Smooth muscle cell (in vitro differentiated cells): ENCODE measurements around the gene ANKK1. TPM values are rescaled to one million over a fixed set of nuclear protein-coding genes. Genes with fewer than 3 reads are reported as not detected.

ENCODE experiments used
- DNase-seq: peaks from one replicate; lab custom pipeline; 2025; ENCODE audit not compliant: unreplicated experiment; lab: John Stamatoyannopoulos, UW
- H2AFZ ChIP-seq: fragments of 200-600 bp; sonication (generic); 2 replicates; pipeline ENCODE4 v1.6.0; 2016; ENCODE audit warnings: antibody characterized with exemption, low read depth, mild to moderate bottlenecking
- H3F3A ChIP-seq: fragments of 200-600 bp; sonication (generic); 2 replicates; pipeline ENCODE4 v1.6.0; 2017; ENCODE audit warnings: antibody characterized with exemption, low read depth
- H3K27ac ChIP-seq: fragments of 200-600 bp; sonication (generic); 2 replicates; pipeline ENCODE4 v1.5.1; 2016; ENCODE audit warnings: low read depth, mild to moderate bottlenecking
- H3K27me3 ChIP-seq: fragments of 200-600 bp; sonication (generic); 2 replicates; pipeline ENCODE4 v1.6.1; 2016; ENCODE audit warnings: low read depth, mild to moderate bottlenecking
- H3K36me3 ChIP-seq: fragments of 200-600 bp; sonication (generic); 2 replicates; pipeline ENCODE4 v1.5.1; 2016; ENCODE audit warnings: low read depth
- H3K4me1 ChIP-seq: fragments of 200-600 bp; sonication (generic); 2 replicates; pipeline ENCODE4 v1.5.1; 2016; ENCODE audit warnings: low read depth
- H3K4me2 ChIP-seq: fragments of 200-600 bp; sonication (generic); 2 replicates; pipeline ENCODE4 v1.6.0; 2016; ENCODE audit warnings: mild to moderate bottlenecking
- H3K4me3 ChIP-seq: fragments of 200-600 bp; sonication (generic); 2 replicates; pipeline ENCODE4 v1.5.1; 2016; ENCODE audit warnings: mild to moderate bottlenecking
- H3K79me2 ChIP-seq: fragments of 200-600 bp; sonication (generic); 2 replicates; pipeline ENCODE4 v1.6.0; 2016; ENCODE audit warnings: low read depth, mild to moderate bottlenecking
- H3K9ac ChIP-seq: fragments of 200-600 bp; sonication (generic); 2 replicates; pipeline ENCODE4 v1.6.0; 2016; ENCODE audit warnings: low read depth
- H3K9me3 ChIP-seq: fragments of 200-600 bp; sonication (generic); replicated peaks from 2 replicates; pipeline ENCODE4 v1.5.1; 2016; ENCODE audit warnings: low read depth
- H4K20me1 ChIP-seq: fragments of 200-600 bp; sonication (generic); 2 replicates; pipeline ENCODE4 v1.6.0; 2016; ENCODE audit warnings: low read depth
- WGBS: methylation state at CpG from one replicate; pipeline ENCODE4 v1.1.7; 2016; ENCODE audit warnings: low lambda C conversion rate; 5-methylcytosine and 5-hydroxymethylcytosine counted together
- polyA plus RNA-seq: library from polyadenylated mRNA; unstranded; fragments of >200 nt; fragmentation: Nextera tagmentation; extraction: Ambion mirVana; gene quantifications from 2 replicates; pipeline ENCODE4 v1.2.1, GENCODE V29; 2016
- total RNA-seq: library from RNA; depleted of rRNA; stranded (reverse); fragments of >200 nt; gene quantifications from 2 replicates; pipeline ENCODE4 v1.2.3, GENCODE V29; 2014
- TF ChIP-seq, protein P1 (sequence below): fragments of 200-600 bp; sonication (generic); IDR thresholded peaks from 2 replicates; pipeline ENCODE4 v1.5.1; 2017; ENCODE audit warnings: borderline replicate concordance, mild to moderate bottlenecking, antibody characterized with exemption; ENCODE audit not compliant: insufficient read depth, poor library complexity, severe bottlenecking

Gene ANKK1
- total and polyA plus RNA-seq, 2 experiments from 2014 or later = not detected

DNA sequence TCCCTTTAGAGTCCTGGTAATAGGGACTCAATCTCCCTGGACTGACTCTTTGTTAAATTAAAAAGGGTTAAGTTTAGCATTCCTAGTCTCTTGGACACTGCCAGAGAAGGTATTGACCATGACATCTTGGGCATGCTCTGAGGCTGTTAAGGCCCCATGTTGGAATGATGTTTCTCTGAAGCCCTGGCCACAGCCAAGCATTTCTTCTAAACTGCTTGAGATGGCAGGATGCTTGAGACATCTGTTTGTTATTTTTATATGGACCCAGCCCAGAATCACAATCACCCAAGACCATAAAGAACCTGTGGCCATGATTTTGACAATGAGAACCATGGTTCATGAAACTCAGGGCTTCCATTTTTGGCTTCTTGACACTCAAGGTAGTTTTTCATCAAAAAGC lies 5.5 kb upstream of the ANKK1 start:
- H2AFZ ChIP-seq = no peak overlapping the region
- no peaks in the 10 kb centered on the region for H3K36me3 ChIP-seq
- no peak overlapping the region for H3K9ac ChIP-seq
- TF ChIP-seq, protein P1, sequence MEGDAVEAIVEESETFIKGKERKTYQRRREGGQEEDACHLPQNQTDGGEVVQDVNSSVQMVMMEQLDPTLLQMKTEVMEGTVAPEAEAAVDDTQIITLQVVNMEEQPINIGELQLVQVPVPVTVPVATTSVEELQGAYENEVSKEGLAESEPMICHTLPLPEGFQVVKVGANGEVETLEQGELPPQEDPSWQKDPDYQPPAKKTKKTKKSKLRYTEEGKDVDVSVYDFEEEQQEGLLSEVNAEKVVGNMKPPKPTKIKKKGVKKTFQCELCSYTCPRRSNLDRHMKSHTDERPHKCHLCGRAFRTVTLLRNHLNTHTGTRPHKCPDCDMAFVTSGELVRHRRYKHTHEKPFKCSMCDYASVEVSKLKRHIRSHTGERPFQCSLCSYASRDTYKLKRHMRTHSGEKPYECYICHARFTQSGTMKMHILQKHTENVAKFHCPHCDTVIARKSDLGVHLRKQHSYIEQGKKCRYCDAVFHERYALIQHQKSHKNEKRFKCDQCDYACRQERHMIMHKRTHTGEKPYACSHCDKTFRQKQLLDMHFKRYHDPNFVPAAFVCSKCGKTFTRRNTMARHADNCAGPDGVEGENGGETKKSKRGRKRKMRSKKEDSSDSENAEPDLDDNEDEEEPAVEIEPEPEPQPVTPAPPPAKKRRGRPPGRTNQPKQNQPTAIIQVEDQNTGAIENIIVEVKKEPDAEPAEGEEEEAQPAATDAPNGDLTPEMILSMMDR = no peak
- no peak overlapping the region for H3K27ac ChIP-seq
- H3K79me2 ChIP-seq = no peaks in the 10 kb centered on the region
- no peak overlapping the region for H3K4me2 ChIP-seq
- no peak overlapping the region for H3K4me3 ChIP-seq
- peaks cover 11% of the 10 kb centered on the region for H3K4me1 ChIP-seq
- H4K20me1 ChIP-seq = no peaks in the 10 kb centered on the region
- DNase-seq = no peak
- peaks cover 6% of the 10 kb centered on the region for H3K27me3 ChIP-seq
- H3F3A ChIP-seq = no peaks in the 10 kb centered on the region
- no peaks in the 10 kb centered on the region for H3K9me3 ChIP-seq

DNA sequence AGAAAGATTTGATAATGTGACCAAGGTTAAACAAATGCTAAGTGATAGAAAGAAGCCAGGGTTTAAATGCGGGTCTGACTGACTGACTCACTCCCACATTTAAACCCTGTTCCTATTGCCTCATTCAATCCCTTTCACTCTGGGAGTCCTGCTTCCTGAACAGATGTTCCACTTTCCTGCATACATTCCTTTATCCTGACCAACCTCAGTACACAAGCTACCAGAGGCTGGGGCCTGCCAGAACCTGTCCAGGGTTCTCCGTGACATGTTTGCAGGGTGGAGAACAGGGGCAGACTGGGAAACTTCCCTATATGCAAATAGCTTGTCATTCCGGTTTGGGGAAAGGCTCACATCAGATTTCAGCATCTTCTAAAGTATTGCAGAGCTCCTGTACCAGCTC lies 3.0 kb upstream of the ANKK1 start:
- no peak overlapping the region for H3K9ac ChIP-seq
- no peaks in the 10 kb centered on the region for H3K9me3 ChIP-seq
- 11% methylated on average over 3 of the region's 3 CpGs for WGBS
- no peaks in the 10 kb centered on the region for H3K79me2 ChIP-seq
- H2AFZ ChIP-seq = no peak overlapping the region
- H3K4me1 ChIP-seq = peaks cover 6% of the 10 kb centered on the region
- DNase-seq = no peak
- no peaks in the 10 kb centered on the region for H3F3A ChIP-seq
- H3K27ac ChIP-seq = peak overlapping the region; percentile 55
- TF ChIP-seq, protein P1 = no peak
- no peaks in the 10 kb centered on the region for H3K36me3 ChIP-seq
- no peaks in the 10 kb centered on the region for H4K20me1 ChIP-seq
- H3K4me3 ChIP-seq = no peak overlapping the region
- no peak overlapping the region for H3K4me2 ChIP-seq
- H3K27me3 ChIP-seq = peaks cover 22% of the 10 kb centered on the region

DNA sequence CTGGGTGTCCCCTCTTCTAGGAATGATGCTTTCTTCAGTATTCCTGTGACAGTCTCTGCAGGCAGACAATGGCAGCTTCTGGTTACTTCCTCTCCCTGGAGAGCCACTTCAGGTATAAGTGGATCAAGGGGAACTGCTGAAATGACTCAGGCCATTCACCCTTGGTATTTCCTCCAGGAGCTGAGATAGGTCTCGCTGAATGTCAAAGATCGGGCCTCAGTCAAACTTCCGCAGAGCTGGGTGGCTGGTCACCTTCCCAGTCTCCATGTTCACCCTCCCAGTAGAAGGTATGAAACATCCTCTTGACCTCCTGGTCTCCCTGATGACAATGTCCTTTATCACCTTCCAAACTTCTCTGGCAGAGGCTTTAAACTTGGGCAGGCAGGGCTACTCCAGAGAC lies 1.8 kb upstream of the ANKK1 start:
- Histone ChIP-seq H3K4me3 (no peak overlapping the region), H3K4me2 (no peak overlapping the region), H3K27ac (peak overlapping the region; percentile 55), H3K36me3 (no peaks in the 10 kb centered on the region), H2AFZ (no peak overlapping the region), H3K9me3 (no peaks in the 10 kb centered on the region), H3F3A (no peaks in the 10 kb centered on the region), H3K4me1 (peaks cover 6% of the 10 kb centered on the region), H3K27me3 (peaks cover 23% of the 10 kb centered on the region), H4K20me1 (no peaks in the 10 kb centered on the region), H3K79me2 (no peaks in the 10 kb centered on the region), H3K9ac (no peak overlapping the region)
- whole genome bisulfite sequencing = 96% methylated on average over 3 of the region's 3 CpGs
- TF ChIP-seq, protein P1 = no peak
- no peak for DNase-seq

DNA sequence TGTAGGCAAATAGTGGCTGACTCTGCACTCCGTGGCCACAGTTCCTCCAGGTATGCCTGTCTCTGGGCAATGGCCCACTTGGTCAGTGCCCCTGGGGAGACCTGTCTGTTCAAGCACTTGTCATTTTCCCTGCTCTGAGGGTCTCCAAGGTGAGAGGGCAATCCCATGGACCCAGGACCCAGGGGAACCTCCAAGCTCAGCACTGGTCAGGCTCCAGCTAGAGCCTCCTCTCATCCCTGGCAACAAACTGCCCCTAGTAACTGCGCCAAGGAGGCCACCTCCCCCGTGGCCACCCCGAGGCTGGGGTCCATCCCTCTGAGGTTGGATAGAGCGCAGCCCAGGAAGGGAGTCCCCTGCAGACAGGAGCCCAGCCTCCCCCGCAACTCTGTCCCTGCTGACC lies 713 bp upstream of the ANKK1 start:
- peaks cover 34% of the 10 kb centered on the region for H3K27me3 ChIP-seq

More for the DNA sequence above, 713 bp upstream of the ANKK1 start:
- no peak overlapping the region for H3K4me3 ChIP-seq
- 95% methylated on average over 6 of the region's 6 CpGs for WGBS
- no peaks in the 10 kb centered on the region for H3K79me2 ChIP-seq
- H4K20me1 ChIP-seq = no peaks in the 10 kb centered on the region
- H3F3A ChIP-seq = no peaks in the 10 kb centered on the region
- TF ChIP-seq, protein P1 = no peak
- H3K36me3 ChIP-seq = no peaks in the 10 kb centered on the region
- H3K9ac ChIP-seq = no peak overlapping the region
- H3K4me1 ChIP-seq = peaks cover 6% of the 10 kb centered on the region
- DNase-seq = no peak
- H3K27ac ChIP-seq = no peak overlapping the region
- no peak overlapping the region for H3K4me2 ChIP-seq
- no peak overlapping the region for H2AFZ ChIP-seq
- H3K9me3 ChIP-seq = no peaks in the 10 kb centered on the region
